Stimulated activated naive CD8-positive, alpha-beta T cell treated with anti-CD3 and anti-CD28 coated beads, Interleukin-15, amount 100 ng/mL, for 72 hours (primary cell): Measurements from ENCODE around the gene C4A.
A peak's percentile ranks its signal among the peaks of the same experiment; 100 is the strongest.
"Not testable (repeated sequence)": the region's sequence is repeated elsewhere in the genome, so short reads cannot be mapped to it uniquely, and the experiment has no call there.

Experiments used
- ATAC-seq: fragments of 150-1000 bp; cut with Tn5 transposase; 2 replicates; pipeline ENCODE4 v1.10.0; 2021; ENCODE audit warnings: mild to moderate bottlenecking, moderate library complexity
- DNase-seq, 2 donors: peaks; one replicate each; pipeline ENCODE4 v3.0.0; 2021 to 2022
- H3K27ac Mint-ChIP-seq, 2 donors: one replicate each; pipeline ENCODE4 v1.8.0; 2022; ENCODE audit warnings: mild to moderate bottlenecking in 2 of 2, mixed read lengths in 2 of 2, moderate library complexity in 2 of 2
- H3K27me3 Mint-ChIP-seq: one replicate; pipeline ENCODE4 v1.8.0; 2022; ENCODE audit warnings: mixed read lengths
- H3K4me1 Mint-ChIP-seq: one replicate; pipeline ENCODE4 v1.8.0; 2022; ENCODE audit warnings: mild to moderate bottlenecking, mixed read lengths
- H3K4me3 Mint-ChIP-seq, 2 donors: one replicate each; pipeline ENCODE4 v1.8.0; 2022; ENCODE audit warnings: mild to moderate bottlenecking in 2 of 2, mixed read lengths in 2 of 2, moderate library complexity in 1 of 2
- H3K9me3 Mint-ChIP-seq, 2 donors: one replicate each; pipeline ENCODE4 v1.8.0; 2022; ENCODE audit warnings: mixed read lengths in 2 of 2

C4A gene

GRCh38 chr6:31981744-31982143 lies at the start of gene C4A:
Gene C4A, plus strand, starts transcription at chr6:31982057. Its CDS starts 51 bp downstream, at chr6:31982108.
- not testable (repeated sequence) for H3K27ac Mint-ChIP-seq, ATAC-seq, H3K9me3 Mint-ChIP-seq, H3K4me3 Mint-ChIP-seq, DNase-seq, H3K27me3 Mint-ChIP-seq
- H3K4me1 Mint-ChIP-seq: peaks cover 10% of the 10 kb centered on the region

- peaks cover 15% of the 10 kb centered on the region for H3K27me3 Mint-ChIP-seq
- not testable (repeated sequence) for H3K9me3 Mint-ChIP-seq, H3K4me3 Mint-ChIP-seq, ATAC-seq, H3K27ac Mint-ChIP-seq, DNase-seq, H3K4me1 Mint-ChIP-seq
These were observed 49.7 kb upstream of the C4A start for GRCh38 chr6:31932137-31932536.

DNA sequence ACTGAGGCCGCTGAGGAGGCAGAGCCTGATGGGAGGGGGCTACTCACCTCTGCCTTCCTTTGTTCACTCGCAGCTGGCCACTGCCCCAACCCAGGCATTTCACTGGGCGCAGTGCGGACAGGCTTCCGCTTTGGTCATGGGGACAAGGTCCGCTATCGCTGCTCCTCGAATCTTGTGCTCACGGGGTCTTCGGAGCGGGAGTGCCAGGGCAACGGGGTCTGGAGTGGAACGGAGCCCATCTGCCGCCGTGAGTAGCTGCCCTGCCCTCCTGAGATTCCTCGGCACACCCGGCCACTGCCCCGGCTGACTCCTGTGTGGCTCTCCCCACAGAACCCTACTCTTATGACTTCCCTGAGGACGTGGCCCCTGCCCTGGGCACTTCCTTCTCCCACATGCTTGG lies 48.3 kb upstream of the C4A start:
- Mint-ChIP-seq H3K27me3 (peaks cover 15% of the 10 kb centered on the region), H3K9me3 (no peaks in the 10 kb centered on the region), H3K4me1 (no peaks in the 10 kb centered on the region), H3K27ac (no peak overlapping the region), H3K4me3 (no peak overlapping the region)
- no peak for DNase-seq
- no peak for ATAC-seq

DNA sequence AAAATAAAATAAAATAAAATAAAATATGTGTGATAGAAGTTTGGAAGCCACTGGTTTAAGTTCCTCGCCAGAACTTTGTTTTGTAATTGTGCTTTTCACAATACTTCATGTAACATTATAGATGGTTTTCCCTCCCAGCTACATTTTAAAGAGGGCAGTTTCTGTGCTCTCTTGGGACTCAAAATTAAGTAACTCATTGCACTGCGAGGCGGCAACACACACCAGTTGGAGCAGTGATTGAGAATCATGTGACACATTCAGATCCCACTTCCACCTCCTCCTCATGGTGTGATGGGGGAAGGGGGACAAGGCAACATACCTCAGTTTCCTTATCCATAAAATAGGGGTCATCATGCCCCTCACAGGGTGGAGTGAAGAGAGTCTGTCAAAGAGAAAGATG lies 46.8 kb upstream of the C4A start:
- Mint-ChIP-seq H3K4me1 (no peaks in the 10 kb centered on the region), H3K27me3 (peaks cover 15% of the 10 kb centered on the region), H3K9me3 (no peaks in the 10 kb centered on the region), H3K4me3 (no peak overlapping the region), H3K27ac (no peak overlapping the region)
- ATAC-seq (no peak), DNase-seq (no peak)

- H3K27me3 Mint-ChIP-seq: peaks cover 15% of the 10 kb centered on the region
- H3K4me3 Mint-ChIP-seq: no peak overlapping the region
- H3K4me1 Mint-ChIP-seq: peaks cover 7% of the 10 kb centered on the region
- DNase-seq: no peak
- H3K9me3 Mint-ChIP-seq: no peaks in the 10 kb centered on the region
- no peak overlapping the region for H3K27ac Mint-ChIP-seq
- no peak for ATAC-seq
These were observed 46.0 kb upstream of the C4A start for GRCh38 chr6:31935823-31936222.

- peaks cover 22% of the 10 kb centered on the region for H3K27me3 Mint-ChIP-seq
- H3K4me1 Mint-ChIP-seq: peaks cover 10% of the 10 kb centered on the region
- no peak overlapping the region for H3K27ac Mint-ChIP-seq
- ATAC-seq: no peak
- H3K4me3 Mint-ChIP-seq: no peak overlapping the region
- DNase-seq: no peak
- no peaks in the 10 kb centered on the region for H3K9me3 Mint-ChIP-seq
These were observed 41.6 kb upstream of the C4A start for GRCh38 chr6:31940256-31940664.

GRCh38 chr6:31943742-31944141 lies 38.1 kb upstream of the C4A start:
- H3K9me3 Mint-ChIP-seq: no peaks in the 10 kb centered on the region
- no peak for ATAC-seq
- peaks cover 22% of the 10 kb centered on the region for H3K27me3 Mint-ChIP-seq
- no peak overlapping the region for H3K27ac Mint-ChIP-seq
- H3K4me1 Mint-ChIP-seq: peaks cover 23% of the 10 kb centered on the region
- DNase-seq: no peak
- H3K4me3 Mint-ChIP-seq: no peak overlapping the region

- DNase-seq (no peak), ATAC-seq (no peak)
- H3K27me3 Mint-ChIP-seq: peaks cover 22% of the 10 kb centered on the region
- no peaks in the 10 kb centered on the region for H3K9me3 Mint-ChIP-seq
- H3K27ac Mint-ChIP-seq: peak overlapping the region in 1 of 2 donors; percentile 61
- peaks cover 23% of the 10 kb centered on the region for H3K4me1 Mint-ChIP-seq
- H3K4me3 Mint-ChIP-seq: no peak overlapping the region
These were observed 36.7 kb upstream of the C4A start for GRCh38 chr6:31945154-31945506.

DNA sequence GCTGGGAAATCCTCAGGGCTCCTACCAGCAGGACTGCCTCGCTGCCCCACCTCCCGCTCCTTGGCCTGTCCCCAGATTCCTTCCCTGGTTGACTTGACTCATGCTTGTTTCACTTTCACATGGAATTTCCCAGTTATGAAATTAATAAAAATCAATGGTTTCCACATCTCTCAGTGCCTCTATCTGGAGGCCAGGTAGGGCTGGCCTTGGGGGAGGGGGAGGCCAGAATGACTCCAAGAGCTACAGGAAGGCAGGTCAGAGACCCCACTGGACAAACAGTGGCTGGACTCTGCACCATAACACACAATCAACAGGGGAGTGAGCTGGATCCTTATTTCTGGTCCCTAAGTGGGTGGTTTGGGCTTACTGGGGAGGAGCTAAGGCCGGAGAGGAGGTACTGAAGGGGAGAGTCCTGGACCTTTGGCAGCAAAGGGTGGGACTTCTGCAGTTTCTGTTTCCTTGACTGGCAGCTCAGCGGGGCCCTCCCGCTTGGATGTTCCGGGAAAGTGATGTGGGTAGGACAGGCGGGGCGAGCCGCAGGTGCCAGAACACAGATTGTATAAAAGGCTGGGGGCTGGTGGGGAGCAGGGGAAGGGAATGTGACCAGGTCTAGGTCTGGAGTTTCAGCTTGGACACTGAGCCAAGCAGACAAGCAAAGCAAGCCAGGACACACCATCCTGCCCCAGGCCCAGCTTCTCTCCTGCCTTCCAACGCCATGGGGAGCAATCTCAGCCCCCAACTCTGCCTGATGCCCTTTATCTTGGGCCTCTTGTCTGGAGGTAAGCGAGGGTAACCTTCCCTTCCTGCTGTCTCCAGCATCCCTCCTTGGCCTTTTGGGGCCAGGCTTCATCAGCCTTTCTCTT lies 36.1 kb upstream of the C4A start, which contains the start of gene CFB:
Gene CFB, plus strand, starts transcription at position 589 of the 863 bp plus-strand sequence. Its CDS starts 127 bp downstream, at position 716.
- ATAC-seq (peak; percentile 38), DNase-seq (no peak)
- Mint-ChIP-seq H3K4me3 (peak within 1 kb of the TSS in 1 of 2 donors; percentile 54), H3K9me3 (no peaks in the 10 kb centered on the region), H3K27ac (peak within 1 kb of the TSS; percentile 59 to 61), H3K27me3 (peaks cover 22% of the 10 kb centered on the region), H3K4me1 (peaks cover 17% of the 10 kb centered on the region)

- Mint-ChIP-seq H3K27ac (peak overlapping the region in 1 of 2 donors; percentile 59), H3K27me3 (peaks cover 22% of the 10 kb centered on the region), H3K4me1 (peaks cover 16% of the 10 kb centered on the region), H3K9me3 (no peaks in the 10 kb centered on the region), H3K4me3 (no peak overlapping the region)
- no peak for DNase-seq
- ATAC-seq: no peak
These were observed 35.4 kb upstream of the C4A start for GRCh38 chr6:31946370-31946885.

- H3K4me3 Mint-ChIP-seq: no peak overlapping the region
- ATAC-seq (no peak), DNase-seq (no peak)
- peaks cover 16% of the 10 kb centered on the region for H3K4me1 Mint-ChIP-seq
- H3K9me3 Mint-ChIP-seq: no peaks in the 10 kb centered on the region
- H3K27ac Mint-ChIP-seq: no peak overlapping the region
- H3K27me3 Mint-ChIP-seq: peaks cover 17% of the 10 kb centered on the region
These were observed 34.7 kb upstream of the C4A start for GRCh38 chr6:31947070-31947675.

GRCh38 chr6:31947864-31948263 lies 34.0 kb upstream of the C4A start:
- Mint-ChIP-seq H3K27ac (no peak overlapping the region), H3K9me3 (no peaks in the 10 kb centered on the region), H3K4me3 (no peak overlapping the region), H3K27me3 (peaks cover 10% of the 10 kb centered on the region), H3K4me1 (peaks cover 16% of the 10 kb centered on the region)
- DNase-seq (no peak), ATAC-seq (no peak)

DNA sequence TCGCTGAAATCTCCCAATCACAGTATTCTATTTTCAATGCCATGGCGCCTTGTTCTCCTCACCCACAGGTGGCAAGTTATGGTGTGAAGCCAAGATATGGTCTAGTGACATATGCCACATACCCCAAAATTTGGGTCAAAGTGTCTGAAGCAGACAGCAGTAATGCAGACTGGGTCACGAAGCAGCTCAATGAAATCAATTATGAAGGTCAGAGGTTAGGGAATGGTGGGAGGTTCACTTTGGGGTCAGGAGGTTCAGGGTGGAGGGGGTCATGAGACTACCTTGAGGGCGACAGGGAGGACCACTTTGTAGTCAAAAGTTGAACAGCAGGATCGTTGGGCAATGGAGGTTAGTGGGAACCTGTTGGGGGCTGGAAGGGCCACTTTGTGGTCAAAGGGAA lies 33.6 kb upstream of the C4A start:
- DNase-seq (no peak), ATAC-seq (no peak)
- H3K4me1 Mint-ChIP-seq: peaks cover 16% of the 10 kb centered on the region
- peaks cover 9% of the 10 kb centered on the region for H3K27me3 Mint-ChIP-seq
- no peak overlapping the region for H3K4me3 Mint-ChIP-seq
- H3K27ac Mint-ChIP-seq: no peak overlapping the region
- H3K9me3 Mint-ChIP-seq: no peaks in the 10 kb centered on the region

- Mint-ChIP-seq H3K9me3 (no peaks in the 10 kb centered on the region), H3K4me1 (peaks cover 16% of the 10 kb centered on the region), H3K27me3 (peaks cover 8% of the 10 kb centered on the region), H3K4me3 (no peak overlapping the region), H3K27ac (no peak overlapping the region)
- no peak for DNase-seq
- ATAC-seq: no peak
These were observed 33.0 kb upstream of the C4A start for GRCh38 chr6:31948753-31949413.

DNA sequence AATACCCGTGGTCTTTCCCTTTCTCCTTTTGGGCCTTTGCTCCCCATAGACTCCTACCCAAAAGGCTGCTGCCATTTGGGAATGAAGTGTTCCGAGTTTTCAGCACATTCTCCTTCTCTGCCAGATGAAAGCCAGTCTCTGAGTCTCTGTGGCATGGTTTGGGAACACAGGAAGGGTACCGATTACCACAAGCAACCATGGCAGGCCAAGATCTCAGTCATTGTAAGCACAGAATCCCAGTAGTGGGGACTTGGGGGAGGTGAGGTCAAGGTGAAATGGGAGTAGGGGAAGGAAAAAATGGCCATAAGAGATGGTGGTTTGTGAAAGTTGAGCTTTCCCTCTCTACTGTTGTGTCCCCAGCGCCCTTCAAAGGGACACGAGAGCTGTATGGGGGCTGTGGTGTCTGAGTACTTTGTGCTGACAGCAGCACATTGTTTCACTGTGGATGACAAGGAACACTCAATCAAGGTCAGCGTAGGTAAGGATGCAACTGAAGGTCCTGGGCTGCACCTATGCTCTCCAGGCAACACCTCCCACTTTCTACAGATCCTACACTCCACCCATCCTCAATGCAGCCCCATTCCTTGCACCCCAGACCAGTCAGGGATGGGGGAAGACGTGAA lies 31.8 kb upstream of the C4A start:
- Mint-ChIP-seq H3K4me3 (no peak overlapping the region), H3K27me3 (no peaks in the 10 kb centered on the region), H3K27ac (no peak overlapping the region), H3K4me1 (peaks cover 16% of the 10 kb centered on the region), H3K9me3 (no peaks in the 10 kb centered on the region)
- DNase-seq (no peak), ATAC-seq (no peak)
